ENCODE data around the gene KLHDC4.
"Not testable (repeated sequence)": the region's sequence is repeated elsewhere in the genome, so short reads cannot be mapped to it uniquely, and the experiment has no call there.

Gene KLHDC4

DNA sequence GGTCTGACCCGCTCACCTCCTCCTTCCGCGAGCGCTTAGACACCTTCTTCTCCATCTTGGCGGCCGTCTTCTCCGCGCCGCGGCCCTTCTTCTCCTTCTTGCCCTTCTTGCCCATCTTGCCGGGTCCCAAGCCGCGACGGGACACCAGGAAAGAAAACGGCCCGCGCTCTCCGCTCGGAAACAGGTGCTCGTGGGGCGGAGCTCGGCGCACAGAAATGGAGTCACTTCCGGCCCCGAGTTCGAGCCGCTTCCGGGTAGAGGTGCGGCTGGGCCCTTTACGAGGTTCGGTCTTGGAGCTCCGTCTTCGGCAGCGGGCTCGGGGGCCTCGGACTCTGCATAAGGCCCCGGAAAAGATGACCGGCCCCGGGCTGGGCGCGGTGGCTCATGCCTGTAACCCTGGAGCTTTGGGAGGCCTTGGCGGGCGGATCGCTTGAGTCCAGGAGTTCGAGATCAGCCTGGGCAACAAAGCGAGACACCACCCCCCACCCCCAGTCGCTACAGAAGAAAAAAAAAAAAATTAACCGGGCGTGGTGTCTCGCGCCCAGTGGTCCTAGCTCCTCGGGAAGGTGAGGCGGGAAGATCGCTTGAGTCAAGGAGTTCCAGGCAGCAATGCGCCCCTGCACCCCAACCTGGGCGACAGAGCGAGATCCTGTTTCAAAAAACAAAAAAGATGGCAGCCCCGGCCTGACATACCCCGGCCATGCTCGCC lies at the start of gene KLHDC4:
TSS of gene KLHDC4 (minus strand) at position 211 of the 709 bp plus-strand sequence. CDS start at position 115, 96 bp downstream.
- DNase-seq, result peak; percentile 90

DNA sequence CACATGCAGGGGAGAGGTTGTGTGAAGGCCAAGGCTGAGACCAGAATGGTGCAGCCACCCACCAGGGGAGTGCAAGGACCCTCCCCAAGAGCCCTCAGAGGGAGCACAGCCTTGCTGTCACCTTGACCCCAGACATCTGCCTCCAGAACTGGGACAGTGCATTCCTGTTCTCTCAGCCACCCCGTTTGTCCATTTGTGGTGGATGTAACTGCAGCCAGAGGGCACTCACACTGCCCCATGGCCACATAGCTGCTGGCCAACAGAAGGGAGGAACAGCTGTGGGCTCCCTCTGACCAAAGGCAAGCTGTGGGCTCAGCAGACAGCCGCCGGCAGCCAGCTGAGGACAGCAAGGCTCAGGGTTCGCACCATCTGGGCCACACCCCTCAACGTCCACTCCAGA lies 49.8 kb upstream of the KLHDC4 start:
- no peak for DNase-seq

GRCh38 chr16:87812200-87812656 lies 46.4 kb upstream of the KLHDC4 start:
- no peak for DNase-seq

- DNase-seq, result not testable (repeated sequence)
These were observed 45.7 kb upstream of the KLHDC4 start for GRCh38 chr16:87811454-87811853.

GRCh38 chr16:87809150-87809902 lies 43.5 kb upstream of the KLHDC4 start:
- DNase-seq, result no peak

- no peak for DNase-seq
These were observed 42.3 kb upstream of the KLHDC4 start for GRCh38 chr16:87808108-87808507.

- peak; percentile 69 for DNase-seq
These were observed 41.1 kb upstream of the KLHDC4 start for GRCh38 chr16:87806641-87807546.

GRCh38 chr16:87806261-87806640 lies 40.5 kb upstream of the KLHDC4 start:
- peak; percentile 23 for DNase-seq

- DNase-seq, result no peak
These were observed 37.6 kb upstream of the KLHDC4 start for GRCh38 chr16:87803385-87803784.

GRCh38 chr16:87802670-87803069 lies 36.9 kb upstream of the KLHDC4 start:
- DNase-seq, result no peak

DNA sequence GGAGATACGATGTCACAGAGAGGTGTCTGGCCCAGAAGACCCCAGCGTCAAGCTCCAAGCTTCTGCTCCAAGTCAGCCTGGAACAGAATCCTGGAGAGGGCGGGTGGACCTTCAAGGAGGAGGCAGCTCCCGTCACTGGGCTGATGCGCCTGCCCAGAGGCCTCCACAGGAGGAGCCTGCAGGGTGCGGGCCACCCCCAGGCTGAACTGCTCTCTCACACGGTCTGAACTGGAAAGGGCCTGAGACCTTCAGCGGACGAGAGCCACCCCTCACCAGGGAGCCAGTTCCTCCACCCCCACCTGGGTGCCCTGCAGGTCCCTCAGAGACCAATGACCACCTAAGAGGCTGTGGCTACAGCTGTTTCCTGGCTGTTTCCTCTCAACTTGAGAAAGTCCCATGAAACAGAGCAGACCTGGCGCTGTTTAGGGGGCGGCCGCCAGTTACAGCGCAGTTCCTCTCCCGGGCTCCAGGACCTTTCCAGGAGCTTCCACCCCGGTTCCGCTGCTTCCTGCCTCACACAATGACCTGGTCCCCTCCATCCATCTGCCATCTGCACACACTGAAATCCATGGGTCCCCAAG lies 36.0 kb upstream of the KLHDC4 start:
- DNase-seq, result no peak

- no peak for DNase-seq
These were observed 34.7 kb upstream of the KLHDC4 start for GRCh38 chr16:87800497-87800896.

GRCh38 chr16:87795336-87795735 lies 29.6 kb upstream of the KLHDC4 start:
- DNase-seq, result no peak

DNA sequence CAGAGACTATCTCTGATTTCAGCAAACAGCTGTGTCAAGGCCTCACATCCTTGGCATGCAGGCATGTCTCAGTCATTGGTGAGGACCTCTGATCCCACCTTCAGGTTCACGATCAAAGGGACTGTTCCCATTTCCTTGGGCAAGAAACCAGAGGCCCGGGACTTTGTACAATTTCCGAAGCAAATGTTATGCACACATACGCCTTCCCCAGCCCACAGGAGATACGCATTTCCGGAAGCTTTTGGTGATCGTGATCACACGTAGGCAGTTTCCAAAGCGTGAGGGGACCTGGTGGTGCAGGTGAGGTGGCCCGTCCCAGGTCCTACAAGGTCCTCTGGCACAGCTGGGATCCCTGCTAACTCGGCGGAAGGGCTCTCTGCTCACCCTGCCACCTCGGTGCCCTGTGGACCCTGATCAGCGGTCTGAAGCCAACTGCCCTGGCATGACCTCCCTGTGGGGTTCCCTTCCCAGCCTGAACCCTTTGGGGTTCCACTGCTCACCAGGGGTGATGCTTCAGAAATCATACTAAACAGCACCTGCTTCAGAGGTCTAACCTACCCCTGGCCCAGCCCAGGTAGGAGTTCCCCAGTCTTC lies 28.8 kb upstream of the KLHDC4 start:
- no peak for DNase-seq

- DNase-seq, result no peak
These were observed 26.4 kb upstream of the KLHDC4 start for GRCh38 chr16:87792205-87792565.

GRCh38 chr16:87791295-87792204 lies 25.8 kb upstream of the KLHDC4 start:
- DNase-seq, result no peak

DNA sequence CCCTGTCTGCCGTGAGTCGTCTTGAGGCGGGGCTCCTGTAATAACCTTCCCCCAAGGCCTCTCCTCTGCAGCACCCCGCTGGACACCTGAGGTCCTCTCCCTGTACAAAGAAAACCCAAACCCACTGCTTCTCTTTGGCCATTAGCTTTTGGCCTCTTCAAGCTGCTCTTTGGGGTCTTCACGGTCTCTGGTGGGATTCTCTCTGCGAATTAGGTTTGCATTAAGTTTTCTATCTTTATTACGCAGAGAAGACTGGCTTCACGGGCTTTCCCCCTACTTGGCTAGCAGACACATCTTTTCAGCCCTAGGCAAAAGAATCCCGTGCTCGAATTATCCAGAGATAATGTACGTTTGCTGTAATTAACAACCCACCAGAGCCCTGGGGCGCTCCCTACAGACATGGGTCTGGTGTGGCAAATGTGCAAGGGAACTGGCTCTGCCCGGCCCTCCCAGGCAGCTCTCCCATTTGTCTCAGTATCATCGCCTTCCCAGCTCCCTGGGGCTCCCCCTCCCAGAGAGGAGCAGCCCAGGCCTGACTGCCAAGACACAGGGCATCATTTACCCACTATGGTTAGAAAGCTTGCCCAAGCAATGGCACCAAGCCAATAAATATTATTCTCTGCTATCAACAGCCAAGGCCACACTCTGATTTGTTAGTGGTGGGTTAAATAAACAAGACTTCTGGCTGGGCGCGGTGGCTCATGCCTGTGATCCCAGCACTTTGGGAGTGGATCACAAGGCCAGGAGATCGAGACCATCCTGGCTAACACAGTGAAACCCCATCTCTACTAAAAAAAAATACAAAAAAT lies 24.7 kb upstream of the KLHDC4 start:
- DNase-seq, result no peak

DNA sequence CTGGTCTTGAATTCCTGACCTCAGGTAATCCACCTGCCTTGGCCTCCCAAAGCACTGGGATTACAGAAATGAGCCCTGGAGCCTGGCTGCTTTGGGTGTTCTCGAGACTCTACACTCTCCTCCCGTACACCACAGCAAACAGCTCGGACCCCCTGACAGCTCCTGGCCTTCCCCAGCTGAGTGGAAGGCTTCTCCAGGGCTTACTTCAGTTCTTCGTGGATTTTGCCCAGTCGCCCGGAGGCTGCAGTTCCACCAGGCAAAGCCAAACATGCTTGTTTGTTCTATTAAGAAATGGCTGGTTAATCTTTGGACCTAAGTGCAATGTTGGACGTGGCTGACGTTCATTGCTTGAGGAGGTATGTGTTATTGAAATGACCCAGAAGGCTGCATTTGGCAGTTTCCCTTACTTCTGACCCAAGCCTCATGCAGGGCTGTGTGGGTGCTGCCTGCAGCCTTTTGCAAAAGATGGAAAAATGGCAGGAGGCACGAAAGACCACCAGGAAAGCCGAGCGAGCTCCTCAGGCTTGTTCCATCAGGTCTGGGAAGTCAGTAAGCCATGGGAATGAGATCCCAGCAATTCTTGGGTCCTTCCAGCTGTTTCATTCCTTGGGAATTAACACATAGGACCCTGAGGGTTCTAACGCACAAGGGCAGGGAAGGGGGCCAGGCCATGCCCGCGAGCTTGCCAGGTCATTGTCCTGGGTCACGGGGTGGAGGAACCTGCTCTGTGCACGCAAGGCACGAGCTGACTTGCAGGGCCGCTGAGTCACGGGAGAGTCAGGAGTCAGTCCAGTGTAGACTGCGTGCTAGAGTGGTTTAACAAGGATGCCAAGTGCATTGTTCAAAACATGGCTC lies 23.9 kb upstream of the KLHDC4 start:
- no peak for DNase-seq

DNA sequence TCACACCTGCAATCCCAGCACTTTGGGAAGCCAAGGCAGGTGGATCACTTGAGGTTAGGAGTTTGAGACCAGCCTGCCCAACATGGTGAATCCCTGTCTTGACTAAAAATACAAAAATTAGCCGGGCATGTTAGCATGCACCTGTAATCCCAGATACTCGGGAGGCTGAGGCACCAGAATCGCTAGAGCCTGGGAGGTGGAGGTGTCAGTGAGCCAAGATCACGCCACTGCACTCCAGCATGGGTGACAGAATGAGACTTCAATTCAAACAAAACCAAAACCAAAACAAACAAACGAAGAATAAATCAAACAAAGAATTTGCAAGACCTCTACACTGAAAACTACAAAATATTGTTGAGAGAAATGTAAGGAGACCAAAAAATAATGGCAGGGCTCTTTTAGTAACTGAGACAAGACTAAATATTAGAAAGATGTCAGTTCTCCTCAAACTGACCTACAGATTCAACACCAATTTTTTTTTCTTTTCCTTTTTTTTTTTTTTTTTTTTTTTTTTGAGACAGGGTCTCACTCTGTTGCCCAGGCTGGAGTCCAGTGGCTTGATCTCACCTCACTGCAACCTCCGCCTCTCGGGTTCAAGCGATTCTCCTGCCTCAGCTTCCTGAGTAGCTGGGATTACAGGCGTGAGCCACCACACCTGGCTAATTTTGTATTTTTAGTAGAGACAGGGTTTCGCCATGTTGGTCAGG lies 23.1 kb upstream of the KLHDC4 start:
- not testable (repeated sequence) for DNase-seq
